H1 (cell line): ENCODE measurements around the gene CBLB. TPM values are rescaled to one million over a fixed set of nuclear protein-coding genes. Genes with fewer than 3 reads are reported as not detected.

Source experiments
- CTCF ChIA-PET: fragments of 300-600 bp; sonication (Branson Sonifier 250); formaldehyde crosslinking; loops from one replicate; lab custom pipeline; 2021; ENCODE audit not compliant: partially characterized antibody; lab: Charles Lee
- POLR2A ChIA-PET: fragments of 300-600 bp; sonication (Branson Sonifier 250); formaldehyde crosslinking; loops from one replicate; lab custom pipeline; 2021; ENCODE audit warnings: inconsistent platforms; ENCODE audit not compliant: partially characterized antibody; lab: Charles Lee
- DNase-seq, 2 experiments: peaks; one replicate each; pipeline versions ENCODE4 v3.0.0 to v3.0.0-alpha.2; 2010 to 2022; ENCODE audit warnings: low spot score in 2 of 2, low read depth in 1 of 2, mixed read lengths in 1 of 2
- FAIRE-seq: peaks from 2 replicates; lab custom pipeline; 2011; peaks lifted over from hg19 to GRCh38; lab: Jason Lieb, UNC
- H2AFZ ChIP-seq: 2 replicates; pipeline ENCODE4 v1.8.1; 2012; ENCODE audit warnings: low read length, inconsistent platforms
- H2AK5ac ChIP-seq: 2 replicates; pipeline ENCODE4 v1.6.1; 2013; ENCODE audit warnings: low read depth, low read length
- H2BK120ac ChIP-seq: replicated peaks from 2 replicates; pipeline ENCODE3; 2013; ENCODE audit warnings: low read depth, low read length, inconsistent platforms
- H2BK12ac ChIP-seq: 2 replicates; pipeline ENCODE4 v1.6.1; 2013; ENCODE audit warnings: low read depth, low read length
- H2BK15ac ChIP-seq: 2 replicates; pipeline ENCODE4 v1.6.1; 2013; ENCODE audit warnings: low read length
- H2BK20ac ChIP-seq: 2 replicates; pipeline ENCODE4 v1.6.1; 2013; ENCODE audit warnings: low read length
- H2BK5ac ChIP-seq: 2 replicates; pipeline ENCODE4 v1.6.1; 2013; ENCODE audit warnings: low read depth, low read length
- H3K14ac ChIP-seq: 2 replicates; pipeline ENCODE4 v1.6.1; 2013; ENCODE audit warnings: inconsistent platforms; ENCODE audit not compliant: insufficient read length
- H3K18ac ChIP-seq: 2 replicates; pipeline ENCODE4 v1.6.1; 2013; ENCODE audit warnings: low read length; ENCODE audit errors: extremely low read depth
- H3K23ac ChIP-seq: 2 replicates; pipeline ENCODE4 v1.6.1; 2013; ENCODE audit warnings: inconsistent platforms; ENCODE audit not compliant: insufficient read length
- H3K23me2 ChIP-seq: 2 replicates; pipeline ENCODE4 v1.6.1; 2013; ENCODE audit warnings: low read depth, low read length
- H3K27ac ChIP-seq: 2 replicates; pipeline ENCODE4 v1.6.1; 2011; ENCODE audit warnings: low read depth, low read length, inconsistent platforms
- H3K27me3 ChIP-seq, 4 experiments: replicated peaks in 1 of 4; 1 replicate in 1 of 4; 2 replicates in 3 of 4; pipeline versions ENCODE4 v1.6.1 to v1.8.1; 2011 to 2013; ENCODE audit warnings: low read length in 3 of 4, mild to moderate bottlenecking in 3 of 4, inconsistent platforms in 2 of 4, mixed read lengths in 2 of 4, moderate library complexity in 1 of 4; ENCODE audit not compliant: control insufficient read depth in 3 of 4, insufficient read depth in 3 of 4; ENCODE audit errors: extremely low read depth in 1 of 4
- H3K36me3 ChIP-seq, 4 experiments: 2 replicates each; pipeline versions ENCODE4 v1.6.1 to v1.8.1; 2011 to 2013; ENCODE audit warnings: mild to moderate bottlenecking in 4 of 4, low read length in 3 of 4, moderate library complexity in 2 of 4, control low read depth in 1 of 4, inconsistent platforms in 1 of 4; ENCODE audit not compliant: insufficient read depth in 4 of 4, control insufficient read depth in 2 of 4
- H3K4ac ChIP-seq: replicated peaks from 2 replicates; pipeline ENCODE3; 2013; ENCODE audit warnings: low read length, low read depth, mixed read lengths, inconsistent platforms; ENCODE audit not compliant: insufficient read length
- H3K4me1 ChIP-seq, 4 experiments: replicated peaks in 1 of 4; 1 replicate in 1 of 4; 2 replicates in 3 of 4; pipeline versions ENCODE4 v1.6.1 to v1.8.1; 2011 to 2013; ENCODE audit warnings: low read length in 3 of 4, inconsistent platforms in 2 of 4, mixed read lengths in 1 of 4; ENCODE audit not compliant: insufficient read depth in 4 of 4, control insufficient read depth in 3 of 4
- H3K4me2 ChIP-seq, 2 experiments: 2 replicates each; pipeline versions ENCODE4 v1.6.1 to v1.8.1; 2011 to 2013; ENCODE audit warnings: low read depth in 2 of 2, low read length in 2 of 2, control low read depth in 1 of 2, inconsistent platforms in 1 of 2, mild to moderate bottlenecking in 1 of 2; ENCODE audit not compliant: insufficient read depth in 1 of 2
- H3K4me3 ChIP-seq, 4 experiments: fragments of 200-600, 300-600 bp in 1 of 4; sonication (generic), shearing (Covaris generic), sonication (Bioruptor Twin) in 1 of 4; 2 replicates each; pipeline versions ENCODE4 v1.5.1 to v1.8.1; 2011 to 2016; ENCODE audit warnings: low read length in 4 of 4, low read depth in 3 of 4, control low read depth in 2 of 4, inconsistent platforms in 2 of 4, mild to moderate bottlenecking in 2 of 4, mixed read lengths in 1 of 4, moderate library complexity in 1 of 4; ENCODE audit not compliant: insufficient read depth in 2 of 4; ENCODE audit errors: extremely low read depth in 1 of 4
- H3K56ac ChIP-seq: replicated peaks from 2 replicates; pipeline ENCODE3; 2013; ENCODE audit warnings: low read depth, mild to moderate bottlenecking, mixed read lengths, low read length, inconsistent platforms; ENCODE audit not compliant: insufficient read length
- H3K79me1 ChIP-seq: 2 replicates; pipeline ENCODE4 v1.6.1; 2013; ENCODE audit warnings: low read depth, low read length, control low read depth
- H3K79me2 ChIP-seq, 2 experiments: 2 replicates each; pipeline versions ENCODE4 v1.6.1 to v1.8.1; 2012 to 2013; ENCODE audit warnings: low read length in 2 of 2, mild to moderate bottlenecking in 2 of 2, inconsistent platforms in 1 of 2; ENCODE audit not compliant: insufficient read depth in 2 of 2, control insufficient read depth in 1 of 2
- H3K9ac ChIP-seq, 4 experiments: replicated peaks in 1 of 4; 1 replicate in 1 of 4; 2 replicates in 3 of 4; pipeline versions ENCODE4 v1.6.1 to v1.8.1; 2011 to 2013; ENCODE audit warnings: low read depth in 3 of 4, low read length in 3 of 4, control low read depth in 2 of 4, mild to moderate bottlenecking in 2 of 4, moderate library complexity in 2 of 4, inconsistent platforms in 1 of 4; ENCODE audit errors: extremely low read depth in 1 of 4
- H3K9me3 ChIP-seq, 2 experiments: 2 replicates each; pipeline versions ENCODE4 v1.6.1 to v1.8.1; 2012 to 2013; ENCODE audit warnings: mild to moderate bottlenecking in 2 of 2, moderate library complexity in 2 of 2, control low read depth in 1 of 2, inconsistent platforms in 1 of 2, low read depth in 1 of 2, low read length in 1 of 2, mixed read lengths in 1 of 2; ENCODE audit not compliant: insufficient read depth in 2 of 2
- H4K20me1 ChIP-seq, 2 experiments: replicated peaks in 1 of 2; 2 replicates each; pipeline versions ENCODE3 to v1.8.1; 2011 to 2013; ENCODE audit warnings: inconsistent platforms in 2 of 2, low read length in 2 of 2, mild to moderate bottlenecking in 1 of 2; ENCODE audit not compliant: insufficient read depth in 2 of 2, control insufficient read depth in 1 of 2
- H4K5ac ChIP-seq: 2 replicates; pipeline ENCODE4 v1.6.1; 2013; ENCODE audit warnings: low read length, low read depth, mixed read lengths, inconsistent platforms; ENCODE audit not compliant: insufficient read length
- H4K8ac ChIP-seq: 2 replicates; pipeline ENCODE4 v1.8.0; 2013; ENCODE audit warnings: mild to moderate bottlenecking, moderate library complexity, low read length, inconsistent platforms; ENCODE audit not compliant: insufficient read depth; ENCODE audit errors: extremely low read depth
- H4K91ac ChIP-seq: replicated peaks from 2 replicates; pipeline ENCODE3; 2013; ENCODE audit warnings: low read length, mixed read lengths, inconsistent platforms; ENCODE audit not compliant: insufficient read length
- HDAC6 ChIP-seq: IDR thresholded peaks from one replicate; pipeline ENCODE4 v1.7.1; 2012; ENCODE audit warnings: low read depth, mild to moderate bottlenecking, inconsistent platforms, low read length, moderate library complexity
- ZNF274 ChIP-seq: IDR thresholded peaks from 2 replicates; pipeline ENCODE4 v1.7.0; 2012; ENCODE audit warnings: low read length, borderline replicate concordance; ENCODE audit errors: extremely low read depth
- WGBS, 2 experiments: shearing (Covaris generic) in 1 of 2; methylation state at CpG; one replicate each; pipeline versions ENCODE4 v1.1.6 to v1.1.7; 2013 to 2015; ENCODE audit warnings: low lambda C conversion rate in 2 of 2, mixed read lengths in 2 of 2, inconsistent platforms in 1 of 2, low coverage in 1 of 2, missing lambda C conversion rate in 1 of 2; ENCODE audit not compliant: insufficient replicate concordance in 2 of 2, insufficient coverage in 1 of 2, insufficient read length in 1 of 2; ENCODE audit errors: extremely low coverage in 1 of 2, missing lambda C conversion rate in 1 of 2; 5-methylcytosine and 5-hydroxymethylcytosine counted together
- polyA plus RNA-seq, 7 experiments: library from polyadenylated mRNA; depleted of rRNA in 3 of 7; stranded (reverse) in 5 of 7; unstranded in 2 of 7; fragments of >200 nt in 5 of 7; fragments of 200-250 nt in 2 of 7; gene quantifications; 1 replicate in 5 of 7; 2 replicates in 1 of 7; 4 replicates in 1 of 7; pipeline versions ENCODE4 v1.2.1 to v1.2.3, GENCODE V29; 2011 to 2013; ENCODE audit warnings: missing spikeins in 2 of 7, mixed read lengths in 2 of 7
- total RNA-seq: library from RNA; stranded (reverse); fragmentation: NEBNext Ultra II Directional; extraction: Animal tissue kit (Norgen Biotek cat#: 25700); gene quantifications from 2 replicates; pipeline ENCODE4 v1.2.1, GENCODE V29; 2021

CBLB gene
- total and polyA plus RNA-seq, 2 of the 8 experiments (the other 6 are each of a cell fraction or from before 2014, with no cell fraction given), result 14.5 to 26.0 TPM

DNA sequence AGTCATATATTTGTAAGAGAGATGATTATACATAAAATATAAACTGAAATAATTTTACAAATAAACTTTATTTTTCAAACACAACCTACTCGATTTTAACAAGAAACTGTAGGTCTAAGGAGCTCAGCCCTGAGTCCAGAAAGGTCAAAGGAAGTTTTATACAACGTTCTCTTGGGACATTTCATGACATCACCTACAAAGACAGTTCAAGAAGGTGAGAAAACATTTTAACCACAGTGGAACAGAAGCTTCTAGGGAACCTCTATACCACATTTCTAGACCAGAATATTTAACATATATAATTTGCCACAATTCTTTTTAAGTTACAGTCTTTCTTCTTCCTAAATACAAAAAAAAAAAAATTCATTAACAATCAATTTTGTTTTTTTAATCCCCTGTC lies 40.1 kb downstream of the CBLB start:
- H3K27ac ChIP-seq, result no peak overlapping the region
- no peak overlapping the region for H3K4ac ChIP-seq
- H3K56ac ChIP-seq, result no peak overlapping the region
- H3K14ac ChIP-seq, result no peak overlapping the region
- no peak for TF ChIP-seq HDAC6
- TF ChIP-seq ZNF274, result no peak
- TF ChIP-seq, all 59 proteins: peak for 0
- Histone ChIP-seq H2BK12ac (no peak overlapping the region), H4K5ac (no peak overlapping the region), H3K79me1 (no peaks in the 10 kb centered on the region), H3K23me2 (no peaks in the 10 kb centered on the region), H2BK20ac (no peak overlapping the region), H2BK15ac (no peak overlapping the region), H3K27me3 (peaks cover 0 to 1% (median 0%) of the 10 kb centered on the region in 4 experiments; a peak in 1 of 7 replicates), H2AFZ (no peak overlapping the region), H3K18ac (no peak overlapping the region), H3K23ac (no peak overlapping the region), H4K91ac (no peak overlapping the region), H2BK5ac (no peak overlapping the region), H3K4me2 (no peak overlapping the region), H3K9ac (no peak overlapping the region), H4K20me1 (no peaks in the 10 kb centered on the region), H3K4me1 (peaks cover 0 to 3% (median under 1%) of the 10 kb centered on the region in 4 experiments; a peak in 1 of 7 replicates), H2BK120ac (no peak overlapping the region), H3K4me3 (no peak overlapping the region), H3K79me2 (peaks cover 0 to 12% of the 10 kb centered on the region in 2 experiments; a peak in 1 of 4 replicates), H4K8ac (no peak overlapping the region), H2AK5ac (no peak overlapping the region), H3K9me3 (no peaks in the 10 kb centered on the region), H3K36me3 (no peaks in the 10 kb centered on the region; a peak in 1 of 8 replicates)
- DNase-seq (no peak), FAIRE-seq (no peak)
- 72% methylated on average over 2 of the region's 2 CpGs; no CpG with 5 or more reads in 1 of the 2 experiments for WGBS, 2 experiments
- CTCF ChIA-PET, result interaction anchor here (0.6 to 0.7 kb wide), 2 partner anchors 41 to 1102 kb away, joined by 3 read pairs; no protein-coding TSS in a partner anchor
- POLR2A ChIA-PET, result interaction anchor here (0.6 kb wide), 1 partner anchor 39 kb away, joined by 5 read pairs; no protein-coding TSS in a partner anchor
